CD4-positive, alpha-beta T cell treated with Interleukin-15 for 1 hour (primary cell): ENCODE results near the gene GRID2.

ENCODE experiments used
- DNase-seq: peaks from one replicate; pipeline ENCODE4 v3.0.0-alpha.2; 2020

The GRID2 gene

GRCh38 chr4:93730251-93730650 lies 1426.5 kb downstream of the GRID2 start:
- no peak for DNase-seq

- DNase-seq = no peak
These were observed 1427.0 kb downstream of the GRID2 start for GRCh38 chr4:93730760-93731159.

- no peak for DNase-seq
These were observed 1427.7 kb downstream of the GRID2 start for GRCh38 chr4:93731456-93731855.

GRCh38 chr4:93732509-93732908 lies 1428.7 kb downstream of the GRID2 start:
- no peak for DNase-seq

GRCh38 chr4:93740890-93741289 lies 1437.1 kb downstream of the GRID2 start:
- DNase-seq = no peak

GRCh38 chr4:93743022-93743421 lies 1439.3 kb downstream of the GRID2 start:
- no peak for DNase-seq

- DNase-seq = no peak
These were observed 1439.9 kb downstream of the GRID2 start for GRCh38 chr4:93743635-93744034.

- no peak for DNase-seq
These were observed 1441.2 kb downstream of the GRID2 start for GRCh38 chr4:93744961-93745360.

- DNase-seq = no peak
These were observed 1442.3 kb downstream of the GRID2 start for GRCh38 chr4:93746031-93746430.

GRCh38 chr4:93747220-93747619 lies 1443.5 kb downstream of the GRID2 start:
- DNase-seq = no peak

GRCh38 chr4:93748373-93749291 lies 1444.9 kb downstream of the GRID2 start:
- DNase-seq = no peak

- no peak for DNase-seq
These were observed 1445.6 kb downstream of the GRID2 start for GRCh38 chr4:93749292-93749761.

GRCh38 chr4:93751411-93751810 lies 1447.6 kb downstream of the GRID2 start:
- no peak for DNase-seq

- DNase-seq = no peak
These were observed 1452.3 kb downstream of the GRID2 start for GRCh38 chr4:93756101-93756500.

- DNase-seq = no peak
These were observed 1455.7 kb downstream of the GRID2 start for GRCh38 chr4:93759506-93759905.

GRCh38 chr4:93760284-93760683 lies 1456.5 kb downstream of the GRID2 start:
- no peak for DNase-seq

GRCh38 chr4:93761286-93761685 lies 1457.5 kb downstream of the GRID2 start:
- DNase-seq = no peak

- DNase-seq = no peak
These were observed 1461.0 kb downstream of the GRID2 start for GRCh38 chr4:93764639-93765246.

- DNase-seq = no peak
These were observed 1464.2 kb downstream of the GRID2 start for GRCh38 chr4:93767917-93768316.

- DNase-seq = no peak
These were observed 1466.4 kb downstream of the GRID2 start for GRCh38 chr4:93770201-93770600.

- DNase-seq = no peak
These were observed 1468.1 kb downstream of the GRID2 start for GRCh38 chr4:93771640-93772411.

GRCh38 chr4:93772858-93773257 lies 1469.1 kb downstream of the GRID2 start:
- no peak for DNase-seq

- DNase-seq = no peak
These were observed 1471.8 kb downstream of the GRID2 start for GRCh38 chr4:93775551-93775950.
